ENCODE results near the gene SERPINI1. TPM values are rescaled to one million over a fixed set of nuclear protein-coding genes. Genes with fewer than 3 reads are reported as not detected.

SERPINI1 gene
- total RNA-seq, 2 donors from 2014 or later = 6.2 to 11.0 TPM

DNA sequence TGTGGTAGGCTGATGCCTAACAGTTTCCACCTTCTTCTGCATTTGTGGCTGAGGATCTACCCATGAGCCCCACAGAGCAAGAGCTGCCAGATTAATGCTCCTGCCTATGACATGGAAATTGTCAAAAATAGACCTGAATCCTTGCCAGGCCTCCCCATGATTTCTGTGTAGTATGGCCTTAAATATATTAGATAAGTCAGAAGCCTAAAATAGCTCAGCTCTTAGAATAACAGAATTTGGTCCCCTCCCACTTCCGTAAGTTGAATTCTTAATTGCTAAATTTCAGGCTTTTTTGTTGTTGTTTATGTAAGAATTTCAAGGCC lies 129.0 kb downstream of the SERPINI1 start:
- TF ChIP-seq, protein P1, sequence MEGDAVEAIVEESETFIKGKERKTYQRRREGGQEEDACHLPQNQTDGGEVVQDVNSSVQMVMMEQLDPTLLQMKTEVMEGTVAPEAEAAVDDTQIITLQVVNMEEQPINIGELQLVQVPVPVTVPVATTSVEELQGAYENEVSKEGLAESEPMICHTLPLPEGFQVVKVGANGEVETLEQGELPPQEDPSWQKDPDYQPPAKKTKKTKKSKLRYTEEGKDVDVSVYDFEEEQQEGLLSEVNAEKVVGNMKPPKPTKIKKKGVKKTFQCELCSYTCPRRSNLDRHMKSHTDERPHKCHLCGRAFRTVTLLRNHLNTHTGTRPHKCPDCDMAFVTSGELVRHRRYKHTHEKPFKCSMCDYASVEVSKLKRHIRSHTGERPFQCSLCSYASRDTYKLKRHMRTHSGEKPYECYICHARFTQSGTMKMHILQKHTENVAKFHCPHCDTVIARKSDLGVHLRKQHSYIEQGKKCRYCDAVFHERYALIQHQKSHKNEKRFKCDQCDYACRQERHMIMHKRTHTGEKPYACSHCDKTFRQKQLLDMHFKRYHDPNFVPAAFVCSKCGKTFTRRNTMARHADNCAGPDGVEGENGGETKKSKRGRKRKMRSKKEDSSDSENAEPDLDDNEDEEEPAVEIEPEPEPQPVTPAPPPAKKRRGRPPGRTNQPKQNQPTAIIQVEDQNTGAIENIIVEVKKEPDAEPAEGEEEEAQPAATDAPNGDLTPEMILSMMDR (IDR thresholded peaks at IDR 0.05) = no peak
- H3K4me3 ChIP-seq = no peak overlapping the region
- no peaks in the 10 kb centered on the region for H3K9me3 ChIP-seq
- DNase-seq (ENCODE audit: low spot score) (no peak), ATAC-seq (ENCODE audit: insufficient number of reproducible peaks, low FRiP score, low read depth) (peak; percentile 50)
- H3K27me3 ChIP-seq (replicated peaks; ENCODE audit: insufficient read depth) = no peaks in the 10 kb centered on the region
- no peaks in the 10 kb centered on the region for H3K36me3 ChIP-seq
- H3K27ac ChIP-seq = no peak overlapping the region
- H3K4me1 ChIP-seq (ENCODE audit: control insufficient read depth in 1 of 2, low read depth in 2 of 2) = peaks cover 7 to 12% of the 10 kb centered on the region in 2 donors

DNA sequence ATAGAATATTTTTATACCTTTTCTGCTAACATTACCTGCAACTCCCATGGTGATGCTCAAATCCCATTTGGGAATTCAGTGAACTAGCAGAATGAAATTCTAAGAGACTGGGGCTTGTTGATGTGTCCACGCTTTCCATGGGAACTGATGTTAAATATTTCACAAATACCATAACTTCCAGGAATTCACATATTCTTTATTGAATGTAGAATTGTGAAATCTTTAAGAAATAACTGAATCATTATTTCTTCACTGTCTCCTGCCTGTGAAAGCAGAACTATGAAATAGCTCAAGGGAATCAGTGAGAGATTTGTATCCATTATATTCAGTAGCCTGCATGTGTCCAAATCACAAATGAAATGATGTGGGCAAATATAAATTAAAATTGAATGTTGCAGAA lies 130.8 kb downstream of the SERPINI1 start:
- no peak for ATAC-seq (ENCODE audit: insufficient number of reproducible peaks, low FRiP score, low read depth)

DNA sequence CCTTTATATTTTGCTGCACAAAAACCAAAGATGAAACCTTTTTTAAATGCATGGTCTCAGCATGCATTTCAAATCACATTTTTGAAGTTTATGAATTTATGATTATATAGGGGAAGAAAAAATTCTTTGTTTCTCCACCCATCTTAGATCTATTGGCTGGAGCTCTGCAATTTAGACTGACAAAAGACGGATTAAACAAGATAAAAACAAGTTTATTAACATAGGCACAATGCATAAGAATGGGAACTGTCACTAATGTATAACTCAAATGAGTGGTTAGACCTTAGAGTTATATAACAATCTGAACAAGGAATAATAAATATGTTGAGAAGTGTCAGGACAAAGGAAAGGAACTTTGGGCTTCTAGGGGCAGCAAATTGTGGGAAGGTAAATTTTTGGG lies 132.5 kb downstream of the SERPINI1 start:
- Histone ChIP-seq H3K27me3 (replicated peaks; ENCODE audit: insufficient read depth) (no peaks in the 10 kb centered on the region), H3K27ac (no peak overlapping the region), H3K9me3 (no peaks in the 10 kb centered on the region), H3K4me3 (no peak overlapping the region), H3K36me3 (no peaks in the 10 kb centered on the region), H3K4me1 (ENCODE audit: control insufficient read depth in 1 of 2, low read depth in 2 of 2) (peaks cover 3 to 12% of the 10 kb centered on the region in 2 donors)
- TF ChIP-seq, protein P1 (IDR thresholded peaks at IDR 0.05) = no peak
- ATAC-seq (ENCODE audit: insufficient number of reproducible peaks, low FRiP score, low read depth) (no peak), DNase-seq (ENCODE audit: low spot score) (no peak)

More for the DNA sequence above, 130.8 kb downstream of the SERPINI1 start:
- TF ChIP-seq, protein P1 (IDR thresholded peaks at IDR 0.05) = no peak
- H3K4me1 ChIP-seq (ENCODE audit: control insufficient read depth in 1 of 2, low read depth in 2 of 2) = peaks cover 7 to 12% of the 10 kb centered on the region in 2 donors
- H3K27ac ChIP-seq = no peak overlapping the region
- H3K36me3 ChIP-seq = no peaks in the 10 kb centered on the region
- H3K27me3 ChIP-seq (replicated peaks; ENCODE audit: insufficient read depth) = no peaks in the 10 kb centered on the region
- no peaks in the 10 kb centered on the region for H3K9me3 ChIP-seq
- DNase-seq (ENCODE audit: low spot score) = no peak
- H3K4me3 ChIP-seq = no peak overlapping the region

DNA sequence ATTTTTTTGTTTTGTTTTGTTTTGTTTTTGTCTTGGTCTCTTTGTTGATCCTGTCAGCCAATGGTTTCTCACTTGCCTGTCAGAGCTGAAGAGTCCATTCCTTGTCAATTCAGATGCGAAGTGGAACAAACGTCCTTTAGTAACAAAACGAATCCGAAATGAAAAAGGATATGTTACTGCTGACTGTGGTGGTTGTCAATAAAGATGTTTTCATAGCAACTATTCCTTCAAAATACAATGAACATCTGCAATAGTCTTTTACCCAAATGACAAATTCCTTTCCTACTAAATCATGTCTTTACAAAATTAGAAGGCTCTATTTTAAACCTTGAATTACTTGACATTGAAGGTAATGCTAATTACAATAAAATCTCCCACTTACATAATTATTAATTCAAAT lies 134.7 kb downstream of the SERPINI1 start:
- H3K27me3 ChIP-seq (replicated peaks; ENCODE audit: insufficient read depth) = no peaks in the 10 kb centered on the region
- no peak overlapping the region for H3K27ac ChIP-seq
- DNase-seq (ENCODE audit: low spot score) (no peak), ATAC-seq (ENCODE audit: insufficient number of reproducible peaks, low FRiP score, low read depth) (no peak)
- H3K4me1 ChIP-seq (ENCODE audit: control insufficient read depth in 1 of 2, low read depth in 2 of 2) = peaks cover 0 to 12% of the 10 kb centered on the region in 2 donors
- no peaks in the 10 kb centered on the region for H3K36me3 ChIP-seq
- H3K9me3 ChIP-seq = no peaks in the 10 kb centered on the region
- no peak overlapping the region for H3K4me3 ChIP-seq
- TF ChIP-seq, protein P1 (IDR thresholded peaks at IDR 0.05) = no peak

DNA sequence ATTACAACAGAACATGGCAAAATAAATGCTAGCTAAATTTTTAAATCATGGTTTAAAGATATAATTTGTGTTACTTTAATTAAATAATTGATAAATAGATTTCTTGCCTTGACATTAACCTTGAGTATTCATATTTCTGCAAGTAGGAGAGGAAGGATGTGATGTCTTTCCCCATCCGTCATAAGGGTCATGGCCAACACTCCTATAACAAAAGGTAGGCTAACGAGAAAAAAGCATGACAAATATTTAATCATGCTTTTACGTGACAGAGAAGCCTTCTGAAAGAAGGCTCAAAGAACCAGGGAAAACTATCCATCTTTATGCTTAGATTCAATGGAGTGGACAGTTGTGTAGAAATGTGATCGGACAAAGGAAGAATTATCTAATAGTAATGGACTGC lies 135.2 kb downstream of the SERPINI1 start:
- Histone ChIP-seq H3K27ac (no peak overlapping the region), H3K27me3 (replicated peaks; ENCODE audit: insufficient read depth) (no peaks in the 10 kb centered on the region), H3K4me3 (no peak overlapping the region), H3K36me3 (no peaks in the 10 kb centered on the region), H3K9me3 (no peaks in the 10 kb centered on the region), H3K4me1 (ENCODE audit: control insufficient read depth in 1 of 2, low read depth in 2 of 2) (peaks cover 0 to 16% of the 10 kb centered on the region in 2 donors)
- ATAC-seq (ENCODE audit: insufficient number of reproducible peaks, low FRiP score, low read depth) (no peak), DNase-seq (ENCODE audit: low spot score) (no peak)
- TF ChIP-seq, protein P1 (IDR thresholded peaks at IDR 0.05) = no peak
